ENCODE results near the gene CMPK2.
"Not testable (repeated sequence)": the region's sequence is repeated elsewhere in the genome, so short reads cannot be mapped to it uniquely, and the experiment has no call there.

The CMPK2 gene

DNA sequence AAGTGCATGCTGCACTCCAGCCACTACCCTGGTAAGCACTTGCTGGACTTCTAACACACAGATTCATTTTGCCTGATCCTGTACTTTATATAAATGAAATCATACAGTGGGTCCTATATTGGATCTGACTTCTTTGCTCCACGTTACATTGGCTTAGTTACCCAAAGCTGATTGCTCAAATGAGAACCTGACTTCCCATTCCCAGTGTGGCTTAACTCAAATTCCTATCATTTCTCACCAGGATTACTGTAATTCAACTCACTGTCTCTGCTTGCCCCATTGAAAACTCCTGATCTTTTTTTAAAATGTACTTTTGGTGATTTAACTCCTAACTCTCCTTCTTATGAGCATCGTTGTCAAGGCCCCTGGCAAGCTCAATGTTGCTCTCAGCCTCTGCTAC is 13.3 kb upstream of the CMPK2 start:
- no peak for DNase-seq

DNA sequence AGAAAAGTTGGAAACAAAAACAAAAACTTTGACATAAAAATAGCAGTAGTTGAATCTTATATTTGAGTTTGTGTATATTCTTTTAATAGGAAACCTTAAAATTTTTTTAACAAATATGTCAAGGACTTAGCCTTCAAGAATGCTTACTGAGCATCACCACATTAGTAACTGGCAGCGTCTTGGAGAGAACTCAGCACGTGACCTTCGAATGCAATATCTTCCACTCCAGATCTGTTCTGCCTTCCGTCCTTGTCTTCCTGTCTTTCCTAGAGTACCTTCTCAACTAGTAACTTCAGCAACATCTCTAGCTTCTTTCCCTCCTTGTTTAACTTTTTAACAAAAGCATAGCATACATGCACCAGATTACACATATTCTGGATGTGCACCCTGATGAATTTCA is 12.8 kb upstream of the CMPK2 start:
- no peak for DNase-seq

DNA sequence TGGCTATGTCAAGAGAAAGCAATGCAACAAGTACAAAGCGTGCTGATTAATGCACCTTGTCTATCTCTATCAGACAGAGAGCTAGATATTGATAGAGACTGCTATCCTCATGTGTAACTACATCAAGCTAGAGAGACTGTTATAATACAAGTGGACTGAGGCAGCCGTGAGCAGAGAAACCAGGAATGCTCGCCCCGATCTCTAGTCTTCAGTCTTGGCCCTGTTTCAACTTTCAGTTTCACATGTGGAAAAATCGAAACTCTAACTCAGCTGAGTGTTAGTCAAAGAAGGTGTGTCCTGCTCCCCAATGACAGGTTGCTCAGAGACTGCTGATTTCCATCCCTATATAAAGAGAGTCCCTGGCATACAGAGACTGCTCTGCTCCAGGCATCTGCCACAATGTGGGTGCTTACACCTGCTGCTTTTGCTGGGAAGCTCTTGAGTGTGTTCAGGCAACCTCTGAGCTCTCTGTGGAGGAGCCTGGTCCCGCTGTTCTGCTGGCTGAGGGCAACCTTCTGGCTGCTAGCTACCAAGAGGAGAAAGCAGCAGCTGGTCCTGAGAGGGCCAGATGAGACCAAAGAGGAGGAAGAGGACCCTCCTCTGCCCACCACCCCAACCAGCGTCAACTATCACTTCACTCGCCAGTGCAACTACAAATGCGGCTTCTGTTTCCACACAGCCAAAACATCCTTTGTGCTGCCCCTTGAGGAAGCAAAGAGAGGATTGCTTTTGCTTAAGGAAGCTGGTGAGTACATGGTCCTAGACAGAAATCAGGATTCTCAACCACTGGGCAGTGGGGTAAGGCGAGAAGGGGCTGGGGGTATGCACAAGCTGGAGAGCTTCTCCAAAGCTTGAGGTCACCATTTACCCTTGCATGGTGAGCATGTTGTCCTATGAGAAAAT is 11.9 kb upstream of the CMPK2 start, which contains the start of gene RSAD2:
Gene RSAD2, plus strand, starts transcription at position 376 of the 903 bp plus-strand sequence. Its CDS starts 24 bp downstream, at position 400.
- DNase-seq: peak; percentile 8 to 24

DNA sequence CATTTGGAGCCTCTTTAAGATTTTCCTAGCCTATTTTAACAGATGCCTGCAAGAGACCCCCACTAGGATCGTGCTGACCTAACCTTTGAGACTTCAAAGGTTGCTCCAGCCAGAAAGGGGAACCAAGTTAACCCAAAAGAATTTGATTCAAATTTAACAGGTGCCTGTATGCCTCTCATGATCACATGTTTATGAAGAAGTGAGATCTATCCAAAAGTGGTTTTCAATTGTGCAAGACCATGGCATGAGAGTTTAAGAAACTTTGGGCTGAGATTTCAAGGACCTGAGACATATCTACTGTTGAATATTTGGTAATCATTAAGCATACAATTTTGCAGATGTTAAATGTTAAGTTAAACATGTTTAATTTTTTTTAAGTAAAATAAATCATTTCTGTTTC is 10.6 kb upstream of the CMPK2 start:
- DNase-seq: no peak

DNA sequence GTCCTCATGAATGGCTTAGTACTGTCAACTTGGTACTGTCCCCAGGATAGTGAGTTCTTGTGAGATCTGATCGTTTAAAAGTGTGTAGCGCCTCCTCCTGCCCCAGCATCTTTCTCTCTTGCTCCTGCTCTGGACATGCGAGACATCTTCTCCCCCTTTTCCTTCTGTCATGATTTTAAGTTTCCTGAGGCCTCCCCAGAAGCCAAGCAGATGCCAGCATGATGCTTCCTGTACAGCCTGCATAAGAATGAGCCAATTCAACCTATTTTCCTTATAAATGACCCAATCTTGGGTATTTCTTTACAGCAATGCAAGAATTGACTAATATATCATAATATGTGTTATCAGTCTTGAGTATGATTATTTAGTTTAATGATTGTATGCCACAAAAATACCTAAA is 8.3 kb upstream of the CMPK2 start:
- DNase-seq: no peak

DNA sequence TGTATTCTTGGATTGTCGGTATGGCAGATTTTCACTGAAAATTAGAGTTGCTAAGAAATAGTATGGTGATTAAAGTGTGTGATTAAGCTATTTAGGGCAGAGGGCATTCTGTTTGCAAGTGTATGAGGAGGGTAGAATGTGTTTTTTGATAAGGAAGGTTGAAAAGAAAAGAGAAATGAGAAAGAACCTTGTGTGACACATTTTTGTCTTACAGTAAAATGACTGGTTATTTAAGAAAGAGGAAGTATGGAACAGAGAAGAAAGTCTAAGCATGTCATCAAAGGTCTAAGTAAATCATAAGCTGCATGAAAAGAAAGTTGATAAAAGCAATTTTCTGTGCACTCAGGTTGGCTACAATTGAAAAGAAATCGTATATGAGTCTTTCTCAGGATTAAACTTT is 6.7 kb upstream of the CMPK2 start:
- no peak for DNase-seq

DNA sequence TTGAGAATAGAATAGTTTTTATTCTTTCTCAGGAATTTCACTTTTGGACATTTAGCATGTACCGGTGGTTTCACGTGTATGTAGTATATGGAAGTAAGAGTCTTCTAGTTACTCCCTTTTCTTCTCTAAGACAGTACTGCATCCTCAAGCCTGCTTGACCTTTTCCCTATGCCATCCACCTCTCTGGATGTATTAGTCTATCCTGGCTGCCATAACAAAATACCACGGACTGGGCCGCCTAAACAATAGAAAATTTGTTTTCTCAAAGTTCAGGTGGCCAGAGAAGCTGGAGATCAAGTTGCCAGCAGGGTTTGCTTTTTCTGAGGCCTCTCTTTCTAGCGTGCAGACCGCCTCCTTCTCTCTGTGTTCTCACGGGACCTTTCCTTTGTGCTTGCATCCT is 1.3 kb upstream of the CMPK2 start:
- DNase-seq: no peak

DNA sequence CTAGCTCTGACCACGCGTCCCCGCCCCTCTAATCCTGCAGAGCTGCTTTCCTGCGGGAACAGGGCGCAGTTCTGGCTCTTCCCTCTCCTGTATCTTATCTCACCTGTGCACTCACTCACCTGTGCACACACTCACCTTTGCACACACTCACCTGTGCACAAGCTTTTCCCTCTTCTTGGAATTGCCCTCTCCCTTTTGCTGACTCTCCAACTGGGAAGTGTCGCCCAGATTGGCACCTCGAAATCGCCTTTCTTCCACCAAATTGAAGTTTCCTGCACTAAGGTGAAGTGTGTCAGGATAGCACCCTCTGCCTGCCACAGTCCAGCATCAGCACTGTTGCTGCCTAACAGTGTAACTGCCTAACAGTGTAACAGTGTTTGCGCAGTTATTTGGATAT is 566 bp upstream of the CMPK2 start:
- DNase-seq: peak; percentile 45 to 46

DNA sequence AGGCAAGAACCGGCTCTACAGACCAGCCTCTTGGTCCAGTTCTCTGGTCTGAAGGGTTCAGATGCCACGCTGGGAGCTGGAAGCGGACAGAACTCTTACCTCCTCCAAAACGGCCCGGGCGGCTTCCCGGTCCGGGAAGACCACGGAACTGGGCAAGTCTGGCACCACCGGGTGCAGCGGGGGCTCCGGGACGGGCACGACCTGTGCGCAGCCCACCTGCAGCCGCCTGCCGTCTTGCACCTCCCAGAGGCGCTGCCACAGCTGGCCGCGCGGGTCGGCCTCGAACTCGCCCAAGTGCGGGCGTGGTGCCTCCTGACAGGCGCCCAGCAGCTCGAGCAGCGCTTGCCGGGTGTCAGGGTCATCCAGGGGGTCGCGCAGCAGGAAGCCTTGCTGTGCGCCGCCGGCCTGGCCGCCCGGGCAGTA is 773 bp downstream of the CMPK2 start:
- DNase-seq: peak; percentile 9 to 21

DNA sequence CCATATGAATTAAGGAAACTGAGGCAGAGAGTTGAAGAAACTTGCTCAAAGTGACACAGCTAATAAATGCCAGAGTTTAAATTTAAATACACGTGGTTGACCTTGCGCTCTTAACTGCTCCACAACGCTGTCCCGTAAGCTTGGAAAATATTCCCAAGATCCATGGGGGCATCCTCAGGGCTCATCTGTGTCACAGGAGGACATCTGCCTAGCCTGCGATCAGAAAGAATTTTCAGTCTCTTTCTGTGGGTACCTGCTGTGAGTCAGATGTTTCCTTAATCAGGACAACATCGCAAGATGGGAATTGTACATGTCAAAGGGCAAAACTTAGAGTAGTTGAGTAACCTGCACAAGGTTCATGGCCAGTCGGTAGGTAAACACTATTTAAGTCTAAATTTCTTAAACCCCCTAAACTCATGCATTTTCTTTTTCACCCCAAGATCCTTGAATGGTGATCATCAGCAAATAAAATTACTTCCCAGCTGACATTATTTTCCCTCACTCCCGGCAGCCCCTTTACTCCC is 1.4 kb downstream of the CMPK2 start:
- no peak for DNase-seq

DNA sequence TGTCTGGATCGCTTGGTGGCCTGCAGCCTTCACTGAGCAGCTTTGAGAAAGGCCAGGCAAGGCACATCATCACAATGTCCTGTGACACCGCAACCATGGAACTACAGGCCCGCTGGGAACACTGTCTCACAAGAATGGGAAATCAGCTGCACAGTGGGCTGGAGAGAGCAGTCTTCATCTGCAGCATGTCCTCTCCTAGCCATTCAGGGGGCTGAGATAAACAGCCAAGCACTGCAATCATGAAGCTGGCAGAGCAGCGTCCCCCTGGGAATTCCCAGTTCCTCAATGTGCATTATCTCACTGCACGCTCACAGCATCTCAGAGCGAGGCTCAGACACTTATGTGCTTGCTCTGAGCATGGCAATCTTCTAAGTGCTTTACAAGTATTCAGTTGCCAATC is 1.9 kb downstream of the CMPK2 start:
- no peak for DNase-seq

DNA sequence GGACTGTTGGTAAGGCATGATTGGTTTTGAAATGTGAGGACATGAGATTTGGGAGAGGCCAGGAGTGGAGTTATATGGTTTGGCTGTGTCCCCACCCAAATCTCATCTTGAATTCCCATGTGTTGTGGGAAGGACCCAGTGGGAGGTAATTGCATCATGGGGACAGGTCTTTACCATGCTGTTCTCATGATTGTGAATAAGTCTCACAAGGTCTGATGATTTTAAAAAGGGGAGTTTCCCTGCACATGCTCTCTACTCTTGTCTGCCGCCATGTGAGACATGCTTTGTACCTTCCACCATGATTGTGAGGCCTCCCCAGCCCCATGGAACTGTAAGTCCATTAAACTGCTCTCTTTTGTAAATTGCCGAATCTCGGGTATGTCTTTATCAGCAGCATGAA is 5.4 kb downstream of the CMPK2 start:
- DNase-seq: no peak

DNA sequence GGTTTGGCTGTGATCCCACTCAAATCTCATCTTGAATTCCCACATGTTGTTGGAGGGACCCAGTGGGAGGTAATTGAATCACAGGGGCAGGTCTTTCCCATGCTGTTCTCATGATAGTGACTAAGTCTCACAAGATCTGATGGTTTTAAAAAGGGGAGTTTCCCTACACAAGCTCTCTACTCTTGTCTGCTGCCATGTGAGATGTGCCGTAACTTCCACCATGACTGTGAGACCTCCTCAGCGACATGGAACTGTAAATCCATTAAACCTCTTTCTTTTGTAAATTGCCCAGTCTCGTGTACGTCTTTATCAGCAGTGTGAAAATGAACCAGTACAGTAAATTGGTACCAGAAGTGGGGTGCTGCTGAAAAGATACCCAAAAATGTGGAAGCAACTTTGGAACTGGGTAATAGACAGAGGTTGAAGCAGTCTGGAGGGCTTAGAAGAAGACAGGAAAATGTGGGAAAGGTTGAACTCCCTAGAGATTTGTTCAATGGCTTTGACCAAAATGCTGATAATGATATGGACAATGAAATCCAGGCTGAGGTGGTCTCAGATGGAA is 7.2 kb downstream of the CMPK2 start:
- not testable (repeated sequence) for DNase-seq

DNA sequence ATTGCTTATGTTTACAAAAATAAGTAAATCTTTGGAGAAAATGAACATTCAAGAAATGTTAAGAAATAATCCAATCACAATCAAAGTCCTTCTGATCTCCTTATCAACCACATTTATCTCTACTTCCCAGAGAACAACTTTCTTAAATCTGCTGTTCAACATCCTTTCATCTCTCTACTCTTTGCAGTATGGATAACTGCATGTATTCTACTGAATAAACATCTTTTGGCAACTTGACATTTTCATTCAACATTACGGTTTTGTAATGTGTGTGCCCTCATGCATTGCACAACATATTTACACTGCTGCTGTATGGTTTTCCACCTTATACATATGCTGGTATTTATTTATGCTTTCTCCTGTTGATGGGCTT is 9.2 kb downstream of the CMPK2 start:
- no peak for DNase-seq

DNA sequence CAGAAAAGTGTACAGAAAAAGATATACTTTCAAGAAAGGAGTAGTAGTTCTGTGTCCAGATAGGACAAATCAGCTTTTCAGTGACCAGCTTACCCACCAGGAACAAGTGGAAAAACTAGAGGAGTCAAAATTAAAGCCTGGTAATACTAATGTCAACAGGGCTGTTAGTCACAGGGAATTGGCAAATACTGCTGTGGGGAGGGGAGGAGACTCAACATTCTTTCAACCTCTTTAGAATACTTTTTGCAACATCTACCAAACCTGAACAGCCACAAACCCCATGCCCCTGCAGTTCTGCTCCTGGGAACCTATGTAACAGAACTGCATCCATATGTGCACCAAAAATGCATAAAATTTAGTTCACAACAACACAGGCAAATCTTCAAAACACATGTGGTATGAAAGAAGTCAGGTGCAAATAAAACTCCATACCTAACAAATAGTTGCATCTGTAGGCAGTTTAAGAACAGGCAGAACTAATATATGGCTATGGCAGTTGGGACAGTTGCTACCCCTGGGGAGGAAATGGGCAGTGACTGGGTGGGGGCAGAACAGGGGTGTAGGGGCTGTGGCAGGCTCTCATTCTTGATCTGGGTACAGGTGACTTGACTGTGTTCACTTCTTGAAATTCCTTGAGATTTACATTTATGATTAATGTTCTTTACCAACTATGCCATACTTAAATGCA is 9.7 kb downstream of the CMPK2 start:
- no peak for DNase-seq

DNA sequence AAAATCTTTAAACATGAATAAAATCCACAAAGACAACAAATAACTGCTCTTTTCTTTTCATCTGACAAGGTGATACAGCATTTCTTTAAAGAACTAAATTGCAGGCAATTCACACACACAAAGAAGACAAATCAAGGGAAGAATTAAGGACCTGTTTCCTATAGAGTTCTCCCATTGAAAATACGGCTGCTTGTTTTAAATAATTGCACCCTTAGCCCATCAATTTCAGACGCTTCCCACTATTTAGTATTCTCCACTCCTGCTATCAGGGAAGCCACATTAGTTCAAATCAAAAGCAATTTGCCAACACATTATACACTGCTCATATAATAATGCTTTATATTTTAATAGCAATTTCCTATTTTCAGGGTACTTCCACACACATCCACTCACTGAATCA is 11.3 kb downstream of the CMPK2 start:
- no peak for DNase-seq

DNA sequence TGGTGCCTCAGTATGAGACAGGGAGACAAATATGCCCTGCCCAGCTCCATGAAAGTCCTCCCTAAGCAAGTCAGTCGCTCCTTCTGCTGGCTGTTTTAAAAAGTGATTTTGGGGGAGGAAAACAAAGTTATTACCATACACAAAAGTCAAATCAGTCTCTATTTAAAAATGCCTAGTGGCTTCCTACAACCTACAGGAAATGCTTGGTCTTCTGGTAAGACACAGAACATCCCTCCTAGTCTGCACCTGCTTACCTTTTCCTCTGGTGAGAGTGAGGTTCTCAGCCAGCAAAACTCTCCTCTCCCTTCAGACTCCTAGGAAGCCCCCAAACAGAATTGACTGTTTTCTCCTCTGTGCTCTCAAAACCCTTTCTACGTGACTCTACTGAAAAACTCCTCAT is 13.5 kb downstream of the CMPK2 start:
- no peak for DNase-seq

DNA sequence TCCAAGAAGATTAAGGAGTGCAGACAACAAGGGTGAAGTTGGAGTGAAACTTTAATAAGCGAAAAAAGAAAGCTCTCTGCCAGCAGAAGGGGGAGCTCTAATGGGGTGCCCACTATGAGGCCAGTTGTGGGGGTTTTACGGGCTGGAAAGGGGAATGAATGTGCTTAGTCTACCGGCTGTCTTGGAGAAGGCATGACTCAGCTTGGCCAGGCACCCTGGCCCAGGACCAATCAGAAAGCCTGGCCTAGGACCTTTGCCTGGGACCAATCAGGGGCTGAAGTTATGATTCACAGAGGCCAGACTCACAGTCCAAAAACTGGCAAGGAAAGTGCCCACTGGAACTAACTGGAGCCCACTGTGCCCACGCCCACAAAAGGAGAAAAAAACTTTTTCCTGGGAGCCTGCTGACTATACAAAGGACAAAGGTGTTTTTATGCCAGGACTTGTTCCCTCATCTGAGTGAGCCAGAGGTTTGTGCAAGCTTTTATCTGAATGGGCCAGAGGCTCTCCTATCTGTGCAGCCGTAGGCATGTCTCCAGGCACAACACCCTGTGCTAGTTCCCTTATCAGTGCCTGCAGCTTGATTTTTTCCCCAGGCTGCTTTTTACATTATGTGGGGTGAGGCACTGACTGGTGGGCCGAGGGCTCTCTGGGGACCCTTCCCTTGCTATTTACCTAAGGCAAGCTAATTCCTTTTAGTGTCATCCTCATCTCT is 18.6 kb downstream of the CMPK2 start:
- DNase-seq: no peak

DNA sequence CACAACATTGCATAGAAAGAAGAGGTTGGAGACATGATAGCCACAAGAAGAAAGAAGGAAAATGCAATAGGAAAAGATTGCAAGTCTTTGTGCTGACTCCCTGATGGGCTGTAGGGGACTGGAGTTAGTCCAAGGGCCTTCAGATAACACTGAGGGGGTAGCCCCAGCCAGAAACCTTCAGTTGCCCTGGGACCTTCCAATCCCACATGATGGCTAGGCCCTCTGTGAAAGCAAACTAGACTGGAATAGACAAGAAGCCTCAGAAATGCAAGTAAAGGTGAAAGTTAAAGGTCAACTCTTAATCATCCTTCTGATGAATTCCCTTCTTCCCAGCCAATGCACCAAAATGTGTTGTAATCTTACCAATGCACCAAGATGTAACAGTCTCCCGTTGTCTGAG is 19.2 kb downstream of the CMPK2 start:
- no peak for DNase-seq

DNA sequence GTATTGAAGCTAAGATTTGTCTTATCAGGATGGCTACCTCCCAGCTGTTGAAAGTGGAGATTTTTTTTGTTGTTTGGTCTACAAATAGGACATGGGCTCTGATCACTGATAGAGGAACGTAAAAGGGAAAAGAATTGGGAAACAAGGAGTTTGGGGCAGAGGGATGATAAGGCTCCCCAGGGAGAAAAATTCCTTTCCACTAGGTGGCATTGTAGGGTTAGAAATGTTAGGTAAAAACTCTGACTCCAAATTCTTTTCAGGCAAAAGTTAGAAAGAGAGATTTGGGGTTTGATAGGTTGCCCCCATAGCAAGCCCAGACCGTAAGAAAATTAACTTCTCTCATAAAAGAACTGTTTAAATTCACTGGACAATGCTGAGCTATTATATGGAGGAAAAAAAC is 19.8 kb downstream of the CMPK2 start:
- DNase-seq: no peak

DNA sequence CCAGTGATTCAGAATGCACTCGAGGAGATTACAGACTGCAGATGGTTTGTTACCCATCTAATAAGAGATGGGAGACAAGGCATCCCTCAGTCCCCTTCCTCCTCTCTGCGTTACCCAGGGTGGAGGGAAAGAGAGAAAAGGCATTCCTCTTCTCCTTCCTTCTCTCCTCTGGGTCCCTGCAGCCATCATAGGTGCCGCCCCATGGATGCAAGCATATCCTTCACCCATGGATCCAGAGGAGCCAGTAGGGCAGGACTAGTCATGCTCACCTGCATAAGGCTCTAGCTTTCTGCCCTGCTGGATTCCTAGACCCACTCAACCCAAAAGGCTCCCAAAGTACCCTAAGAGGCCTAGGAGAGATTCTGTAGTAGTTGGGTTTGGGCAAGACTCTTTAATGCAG is 20.4 kb downstream of the CMPK2 start:
- DNase-seq: no peak

DNA sequence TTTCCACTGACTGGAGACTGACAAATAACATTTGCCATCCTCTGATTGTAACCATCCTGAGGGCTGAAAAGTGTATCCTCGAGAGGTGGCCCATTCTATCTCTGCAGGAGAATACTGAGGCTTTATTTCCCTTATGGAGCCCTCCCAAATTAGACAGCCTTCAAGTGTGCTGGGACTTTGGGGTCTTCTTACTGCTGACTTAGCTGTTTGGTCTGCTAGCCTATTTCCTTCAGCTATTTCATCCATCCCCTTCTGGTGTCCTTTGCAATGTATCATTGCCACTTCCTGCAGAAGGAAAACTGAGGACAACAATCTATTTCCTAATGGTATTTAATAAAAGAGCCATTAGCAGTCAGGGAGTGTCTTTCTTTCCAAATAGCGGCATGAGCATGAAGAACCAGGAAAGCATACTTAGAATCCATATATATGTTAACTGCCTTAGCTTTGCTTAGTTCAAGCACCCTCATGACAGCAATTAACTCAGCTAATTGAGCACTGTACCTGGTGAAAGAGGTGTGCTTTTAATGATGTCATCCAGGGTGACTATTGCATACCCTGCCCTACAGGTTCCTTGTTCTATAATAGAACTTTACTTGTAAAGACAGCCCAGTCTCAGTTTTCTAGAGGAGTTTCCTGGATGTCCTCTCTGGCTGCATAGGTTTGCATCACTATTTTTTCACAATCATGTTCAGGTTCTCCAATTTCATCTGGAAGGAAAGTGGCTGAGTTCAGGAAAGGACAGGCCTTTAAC is 24.0 kb downstream of the CMPK2 start:
- no peak for DNase-seq
